ENCODE data around the gene NCAM2. TPM values are rescaled to one million over a fixed set of nuclear protein-coding genes. Genes with fewer than 3 reads are reported as not detected.

NCAM2 gene
- total and polyA plus RNA-seq, 2 donors (not counting 3 experiments of a cell fraction or from before 2014, with no cell fraction given): 0.11 to 0.27 TPM

GRCh38 chr21:21003701-21004100 lies 5.5 kb downstream of the NCAM2 start:
- Histone ChIP-seq H3K4me3 (replicated peaks in 1 of 3; ENCODE audit: insufficient read depth in 1 of 3, low read depth in 1 of 3, low read length in 3 of 3) (no peak overlapping the region), H4K20me1 (replicated peaks; ENCODE audit: control insufficient read depth, extremely low read depth, insufficient read depth, low read length) (no peaks in the 10 kb centered on the region), H3K27ac (ENCODE audit: insufficient read depth, low read depth, low read length) (no peak overlapping the region), H3K9me3 (replicated peaks; ENCODE audit: control insufficient read depth, insufficient read depth, low read length) (no peaks in the 10 kb centered on the region), H3K4me2 (ENCODE audit: insufficient read depth, low read length) (no peak overlapping the region), H3K4me1 (ENCODE audit: control insufficient read depth, extremely low read depth, insufficient read depth, low read length) (peaks cover 2% of the 10 kb centered on the region), H3K79me2 (ENCODE audit: control insufficient read depth, insufficient read depth, low read length) (no peaks in the 10 kb centered on the region), H3K9ac (replicated peaks; ENCODE audit: extremely low read depth, insufficient read depth, low read length) (no peak overlapping the region), H3K27me3 (ENCODE audit: control insufficient read depth in 2 of 2, insufficient read depth in 2 of 2, low read length in 2 of 2) (peaks cover 0 to under 1% of the 10 kb centered on the region in 2 experiments), H3K9me1 (replicated peaks; ENCODE audit: control insufficient read depth, extremely low read depth, insufficient read depth, low read length) (no peaks in the 10 kb centered on the region), H2AFZ (ENCODE audit: low read depth, low read length) (no peak overlapping the region), H3K36me3 (ENCODE audit: control insufficient read depth in 2 of 2, extremely low read depth in 1 of 2, insufficient read depth in 2 of 2, low read length in 2 of 2) (no peaks in the 10 kb centered on the region)
- no peak for FAIRE-seq
- ChIA-PET CTCF (interaction anchor here (1.0 to 1.5 kb wide), 3 partner anchors 11 to 1788 kb away, joined by 3 to 5 read pairs (median 5); no protein-coding TSS in a partner anchor), POLR2A (no interaction called here)
- TF ChIP-seq EZH2 (IDR thresholded peaks at IDR 0.05; ENCODE audit: borderline replicate concordance, low read depth, low read length, severe bottlenecking) (no peak), CTCF (IDR thresholded peaks at IDR 0.05; ENCODE audit: extremely low read depth in 1 of 2, insufficient read depth in 1 of 2, low read depth in 1 of 2, low read length in 2 of 2) (peak; percentile 17 to 27)
- no TSS peak for BruUV-seq (replicated peaks)
- dilution Hi-C loops (cut with MboI; ENCODE audit: extremely low pct_ligation_motif_present, low sequenced_read_pairs): no loop called here
- peak; percentile 6 for DNase-seq (ENCODE audit: low read depth, low spot score)
- intact Hi-C loops (cut with micrococcal nuclease): no loop called here

GRCh38 chr21:21007606-21008005 lies 9.4 kb downstream of the NCAM2 start:
- no peaks in the 10 kb centered on the region for H3K36me3 ChIP-seq (ENCODE audit: control insufficient read depth in 2 of 2, extremely low read depth in 1 of 2, insufficient read depth in 2 of 2, low read length in 2 of 2)
- H3K9me3 ChIP-seq (replicated peaks; ENCODE audit: control insufficient read depth, insufficient read depth, low read length): no peaks in the 10 kb centered on the region
- no peak overlapping the region for H2AFZ ChIP-seq (ENCODE audit: low read depth, low read length)
- no peaks in the 10 kb centered on the region for H3K4me1 ChIP-seq (ENCODE audit: control insufficient read depth, extremely low read depth, insufficient read depth, low read length)
- dilution Hi-C loops (cut with MboI; ENCODE audit: extremely low pct_ligation_motif_present, low sequenced_read_pairs): no loop called here
- no peak overlapping the region for H3K4me3 ChIP-seq (replicated peaks in 1 of 3; ENCODE audit: insufficient read depth in 1 of 3, low read depth in 1 of 3, low read length in 3 of 3)
- ChIA-PET POLR2A (no interaction called here), CTCF (no interaction called here)
- H3K9me1 ChIP-seq (replicated peaks; ENCODE audit: control insufficient read depth, extremely low read depth, insufficient read depth, low read length): no peaks in the 10 kb centered on the region
- FAIRE-seq (no peak), DNase-seq (ENCODE audit: low read depth, low spot score) (no peak)
- H3K9ac ChIP-seq (replicated peaks; ENCODE audit: extremely low read depth, insufficient read depth, low read length): no peak overlapping the region
- H3K79me2 ChIP-seq (ENCODE audit: control insufficient read depth, insufficient read depth, low read length): no peaks in the 10 kb centered on the region
- intact Hi-C loops (cut with micrococcal nuclease): no loop called here
- H4K20me1 ChIP-seq (replicated peaks; ENCODE audit: control insufficient read depth, extremely low read depth, insufficient read depth, low read length): no peaks in the 10 kb centered on the region
- BruUV-seq (replicated peaks): no TSS peak
- no peak overlapping the region for H3K27ac ChIP-seq (ENCODE audit: insufficient read depth, low read depth, low read length)
- no peaks in the 10 kb centered on the region for H3K27me3 ChIP-seq (ENCODE audit: control insufficient read depth in 2 of 2, insufficient read depth in 2 of 2, low read length in 2 of 2)
- H3K4me2 ChIP-seq (ENCODE audit: insufficient read depth, low read length): no peak overlapping the region
- TF ChIP-seq POLR2A (IDR thresholded peaks at IDR 0.05; ENCODE audit: low read depth, low read length): no peak
- no peak for TF ChIP-seq MAX (IDR thresholded peaks at IDR 0.05; ENCODE audit: insufficient read depth, insufficient read length)
- TF ChIP-seq CTCF (IDR thresholded peaks at IDR 0.05; ENCODE audit: extremely low read depth in 1 of 2, insufficient read depth in 1 of 2, low read depth in 1 of 2, low read length in 2 of 2): no peak
- no peak for TF ChIP-seq FOS (IDR thresholded peaks at IDR 0.05; ENCODE audit: borderline replicate concordance, insufficient read depth, low read length)
- no peak for TF ChIP-seq POLR2AphosphoS5 (IDR thresholded peaks at IDR 0.05; ENCODE audit: insufficient read depth, low read depth, low read length)
- TF ChIP-seq EZH2 (IDR thresholded peaks at IDR 0.05; ENCODE audit: borderline replicate concordance, low read depth, low read length, severe bottlenecking): no peak
- TF ChIP-seq JUN (IDR thresholded peaks at IDR 0.05; ENCODE audit: borderline replicate concordance, insufficient read depth, insufficient read length, low read depth): no peak
- no peak for TF ChIP-seq GATA2 (IDR thresholded peaks at IDR 0.05; ENCODE audit: insufficient read depth, insufficient read length, low read depth, low read length)
- no peak for TF ChIP-seq MYC (IDR thresholded peaks at IDR 0.05; ENCODE audit: low read depth, low read length)
